ENCODE measurements around the gene WNT7A. TPM values are rescaled to one million over a fixed set of nuclear protein-coding genes. Genes with fewer than 3 reads are reported as not detected.

The WNT7A gene
- total RNA-seq, 1 donor from 2014 or later: 1.0 TPM

GRCh38 chr3:13887495-13888300 lies 7.8 kb upstream of the WNT7A start:
- Mint-ChIP-seq H3K4me3 (no peak overlapping the region), H3K4me1 (no peaks in the 10 kb centered on the region), H3K27me3 (ENCODE audit: low read depth) (peaks cover 72% of the 10 kb centered on the region), H3K27ac (no peak overlapping the region), H3K9me3 (no peaks in the 10 kb centered on the region), H3K36me3 (no peaks in the 10 kb centered on the region)
- no peak for TF ChIP-seq CTCF (IDR thresholded peaks at IDR 0.05; ENCODE audit: unreplicated experiment)
- peak in 1 of 2 experiments; percentile 17 for DNase-seq (ENCODE audit: low spot score in 2 of 2, unreplicated experiment in 2 of 2)

- no peak overlapping the region for H3K4me3 Mint-ChIP-seq
- H3K4me1 Mint-ChIP-seq: no peaks in the 10 kb centered on the region
- TF ChIP-seq CTCF (IDR thresholded peaks at IDR 0.05; ENCODE audit: unreplicated experiment): no peak
- H3K9me3 Mint-ChIP-seq: no peaks in the 10 kb centered on the region
- peak in 1 of 2 experiments; percentile 24 for DNase-seq (ENCODE audit: low spot score in 2 of 2, unreplicated experiment in 2 of 2)
- H3K36me3 Mint-ChIP-seq: no peaks in the 10 kb centered on the region
- H3K27ac Mint-ChIP-seq: no peak overlapping the region
- peaks cover 82% of the 10 kb centered on the region for H3K27me3 Mint-ChIP-seq (ENCODE audit: low read depth)
Measured at GRCh38 chr3:13886593-13887129, 6.8 kb upstream of the WNT7A start.

GRCh38 chr3:13885704-13886010 lies 5.8 kb upstream of the WNT7A start:
- Mint-ChIP-seq H3K9me3 (no peaks in the 10 kb centered on the region), H3K36me3 (no peaks in the 10 kb centered on the region)
- TF ChIP-seq CTCF (IDR thresholded peaks at IDR 0.05; ENCODE audit: unreplicated experiment): peak; percentile 11

DNA sequence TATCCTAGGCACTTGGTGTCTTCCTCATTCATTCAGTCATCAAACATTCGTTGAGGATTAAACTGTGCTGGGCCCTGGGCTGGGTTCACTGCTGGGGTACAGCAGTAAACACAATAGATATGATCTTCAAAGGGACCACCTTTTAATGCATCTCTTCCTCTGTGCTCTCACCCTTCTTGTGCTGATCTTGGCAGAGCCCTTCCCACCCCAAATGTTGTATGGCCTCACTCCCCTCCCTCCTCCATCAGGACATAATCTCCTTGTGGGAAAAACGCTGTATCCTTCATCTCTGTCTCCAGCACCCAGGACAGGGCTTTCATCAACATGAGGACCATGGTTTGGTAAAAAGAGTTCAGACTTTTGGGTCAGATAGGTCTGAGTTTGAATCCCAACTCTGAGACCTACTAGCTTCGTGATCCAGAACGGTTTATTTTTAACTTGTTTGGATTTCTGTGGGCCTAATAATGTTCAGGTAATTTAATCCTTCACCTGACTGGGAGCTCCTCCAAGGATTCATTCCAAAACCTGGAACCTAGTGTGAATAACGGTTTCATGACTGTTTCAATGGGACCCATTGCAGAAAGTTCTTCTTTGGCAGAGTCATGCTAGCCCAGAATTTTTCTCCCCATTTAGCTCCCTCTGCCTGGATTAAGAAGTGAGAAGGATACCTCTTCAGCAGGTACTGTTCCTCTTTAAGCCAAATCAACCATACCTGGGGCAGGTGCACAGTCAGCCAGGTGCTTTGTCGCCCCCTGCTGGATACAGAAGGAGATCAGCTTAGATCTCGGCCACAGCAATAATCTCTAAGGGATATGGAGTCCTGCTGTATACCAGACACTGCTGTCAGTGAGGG lies 5.2 kb upstream of the WNT7A start:
- peak; percentile 90 for TF ChIP-seq CTCF (IDR thresholded peaks at IDR 0.05; ENCODE audit: unreplicated experiment)
- H3K9me3 Mint-ChIP-seq: no peaks in the 10 kb centered on the region
- no peak overlapping the region for H3K27ac Mint-ChIP-seq
- H3K36me3 Mint-ChIP-seq: no peaks in the 10 kb centered on the region
- no peaks in the 10 kb centered on the region for H3K4me1 Mint-ChIP-seq
- DNase-seq (ENCODE audit: low spot score in 2 of 2, unreplicated experiment in 2 of 2): peak in 1 of 2 experiments; percentile 78
- H3K4me3 Mint-ChIP-seq: no peak overlapping the region
- peaks cover 93% of the 10 kb centered on the region for H3K27me3 Mint-ChIP-seq (ENCODE audit: low read depth)

More at GRCh38 chr3:13885704-13886010, 5.8 kb upstream of the WNT7A start:
- Mint-ChIP-seq H3K4me1 (no peaks in the 10 kb centered on the region), H3K4me3 (no peak overlapping the region), H3K27me3 (ENCODE audit: low read depth) (peaks cover 92% of the 10 kb centered on the region), H3K27ac (no peak overlapping the region)
- peak in 1 of 2 experiments; percentile 36 for DNase-seq (ENCODE audit: low spot score in 2 of 2, unreplicated experiment in 2 of 2)

DNA sequence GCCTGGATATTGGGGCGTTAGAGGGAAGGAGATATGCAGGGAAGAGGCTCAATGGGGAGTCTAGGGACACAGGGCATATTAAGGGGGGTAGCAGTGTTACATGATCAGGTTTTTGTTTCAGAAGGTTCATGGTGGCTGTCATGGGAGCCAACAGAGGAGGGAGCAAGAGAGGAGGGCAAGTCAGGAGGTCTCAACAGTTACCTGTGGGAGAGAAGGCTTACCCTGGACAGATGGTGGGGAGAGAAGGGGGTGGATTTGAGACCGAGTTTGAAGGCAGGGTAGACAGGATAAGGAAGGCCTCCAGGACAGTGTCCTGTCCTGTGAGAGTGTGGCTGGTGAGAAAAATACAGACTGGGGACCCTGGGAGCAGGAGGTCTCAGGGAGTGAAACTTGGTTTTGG lies 3.8 kb upstream of the WNT7A start:
- no peak for TF ChIP-seq CTCF (IDR thresholded peaks at IDR 0.05; ENCODE audit: unreplicated experiment)
- no peak overlapping the region for H3K27ac Mint-ChIP-seq
- peak in 1 of 2 experiments; percentile 13 for DNase-seq (ENCODE audit: low spot score in 2 of 2, unreplicated experiment in 2 of 2)
- H3K36me3 Mint-ChIP-seq: no peaks in the 10 kb centered on the region
- H3K4me1 Mint-ChIP-seq: peaks cover 5% of the 10 kb centered on the region
- no peak overlapping the region for H3K4me3 Mint-ChIP-seq
- peaks cover 91% of the 10 kb centered on the region for H3K27me3 Mint-ChIP-seq (ENCODE audit: low read depth)
- no peaks in the 10 kb centered on the region for H3K9me3 Mint-ChIP-seq

Data from mesothelial cell of epicardium (in vitro differentiated cells).